Upper lobe of left lung (tissue), 6 donors: ENCODE measurements around the gene CDKAL1. TPM values are rescaled to one million over a fixed set of nuclear protein-coding genes. Genes with fewer than 3 reads are reported as not detected.

ENCODE experiments used
- ATAC-seq, 2 donors: fragments of 200-7000 bp; cut with Tn5 transposase; one replicate each; pipeline ENCODE4 v1.9.1; 2022; ENCODE audit warnings: mild to moderate bottlenecking in 2 of 2, moderate library complexity in 2 of 2; ENCODE audit not compliant: low FRiP score in 2 of 2
- DNase-seq, 2 donors: peaks; one replicate each; pipeline ENCODE4 v3.0.0-alpha.2; 2019 to 2020
- H3K27ac ChIP-seq, 4 donors: fragments of 200-600 bp; sonication (generic); one replicate each; pipeline ENCODE4 v1.5.1; 2016 to 2019
- H3K27me3 ChIP-seq, 4 donors: fragments of 200-600 bp; sonication (generic); one replicate each; pipeline ENCODE4 v1.5.1; 2017 to 2019
- H3K36me3 ChIP-seq, 4 donors: fragments of 200-600 bp; sonication (generic); one replicate each; pipeline ENCODE4 v1.5.1; 2016 to 2019
- H3K4me1 ChIP-seq, 4 donors: fragments of 200-600 bp; sonication (generic); one replicate each; pipeline ENCODE4 v1.5.1; 2018 to 2019
- H3K4me3 ChIP-seq, 4 donors: fragments of 200-600 bp; sonication (generic); one replicate each; pipeline ENCODE4 v1.5.1; 2017 to 2019; ENCODE audit warnings: mild to moderate bottlenecking in 2 of 4, moderate library complexity in 1 of 4
- H3K9me3 ChIP-seq, 4 donors: fragments of 200-600 bp; sonication (generic); one replicate each; pipeline ENCODE4 v1.5.1; 2018 to 2019
- CTCF ChIP-seq, 6 experiments: fragments of 450-650 bp in 4 of 6; fragments of 200-600 bp in 2 of 6; sonication (generic) in 2 of 6; IDR thresholded peaks; one replicate each; pipeline ENCODE4 v1.5.1; 2016 to 2019; ENCODE audit warnings: antibody characterized with exemption in 6 of 6
- EP300 ChIP-seq, 4 donors: sonication (generic); formaldehyde crosslinking; IDR thresholded peaks; one replicate each; pipeline ENCODE4 v1.5.1; 2017; ENCODE audit warnings: antibody characterized with exemption in 4 of 4, control low read depth in 2 of 4
- POLR2A ChIP-seq, 4 donors: fragments of 450-650 bp; IDR thresholded peaks; one replicate each; pipeline ENCODE4 v1.5.1; 2016 to 2017; ENCODE audit warnings: antibody characterized with exemption in 4 of 4, mild to moderate bottlenecking in 2 of 4
- POLR2AphosphoS5 ChIP-seq, 2 donors: sonication (generic); formaldehyde crosslinking; IDR thresholded peaks; one replicate each; pipeline ENCODE4 v1.5.1; 2017; ENCODE audit warnings: antibody characterized with exemption in 2 of 2
- WGBS, 2 donors: methylation state at CpG; one replicate each; pipeline ENCODE4 v1.1.5; 2017 to 2018; 5-methylcytosine and 5-hydroxymethylcytosine counted together
- total RNA-seq, 6 donors: library from RNA; depleted of rRNA in 4 of 6; stranded (reverse); fragments of >200 nt in 4 of 6; gene quantifications; one replicate each; pipeline versions ENCODE4 v1.1.0 to v1.2.1, GENCODE V29; 2016 to 2021
- donor health status: DM: no; HTN: no; CAD: no; lungs with moderate emphysema.
- donor health status: DM: no; HTN: yes; CAD: no; lungs with severe emphysema.

CDKAL1 gene
- total RNA-seq, 6 donors from 2014 or later, result 9.4 to 22.6 (median 13.8) TPM

DNA sequence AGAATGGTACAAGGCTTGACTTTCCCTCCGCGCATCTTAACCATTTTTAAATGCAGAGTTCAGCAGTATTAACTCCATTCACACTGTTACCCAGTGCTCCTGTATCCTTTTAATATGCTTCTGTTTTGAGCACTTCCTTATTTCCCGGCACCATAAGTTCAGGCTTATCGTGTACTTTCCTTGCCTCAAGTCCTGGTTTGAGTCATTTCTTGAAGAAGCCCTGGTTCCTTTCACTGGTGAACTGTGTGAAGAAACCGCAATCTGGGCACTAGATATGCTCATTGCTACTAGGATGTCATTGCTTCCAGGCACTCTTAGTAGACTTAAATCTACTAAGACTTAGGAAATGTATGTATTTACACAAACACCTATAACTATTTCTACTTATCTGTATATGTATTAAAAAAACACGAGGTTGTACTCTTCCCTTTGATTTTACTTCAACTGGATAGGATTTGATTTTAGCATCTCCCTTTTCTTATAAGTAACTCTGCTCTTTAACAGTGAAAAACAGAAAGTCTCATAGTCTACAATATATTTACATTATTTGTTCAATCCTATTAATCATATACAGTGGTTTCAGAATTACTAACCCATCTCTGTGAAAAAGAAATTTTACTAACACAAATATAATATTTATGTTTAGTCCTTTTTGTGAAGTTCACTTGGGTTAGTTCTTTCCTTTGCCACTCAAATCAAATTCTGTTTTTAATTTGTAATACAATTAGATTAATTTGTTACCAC, 135.5 kb downstream of the CDKAL1 start:
- Histone ChIP-seq H3K27ac (no peak overlapping the region), H3K4me3 (no peak overlapping the region), H3K36me3 (no peaks in the 10 kb centered on the region), H3K27me3 (no peaks in the 10 kb centered on the region), H3K9me3 (no peaks in the 10 kb centered on the region), H3K4me1 (peaks cover 0 to 6% (median 2%) of the 10 kb centered on the region in 4 donors)
- TF ChIP-seq POLR2A (IDR thresholded peaks at IDR 0.05) (no peak), CTCF (IDR thresholded peaks at IDR 0.05) (no peak), POLR2AphosphoS5 (IDR thresholded peaks at IDR 0.05) (no peak), EP300 (IDR thresholded peaks at IDR 0.05) (no peak)
- DNase-seq (no peak), ATAC-seq (no peak)
- WGBS, 2 donors, result 80 to 86% methylated on average over 6 of the region's 6 CpGs

GRCh38 chr6:20670750-20671149, 136.5 kb downstream of the CDKAL1 start:
- 94 to 97% methylated on average over 2 of the region's 2 CpGs for WGBS, 2 donors
- no peak for ATAC-seq
- Histone ChIP-seq H3K4me1 (peaks cover 0 to 6% (median 2%) of the 10 kb centered on the region in 4 donors), H3K36me3 (no peaks in the 10 kb centered on the region), H3K27me3 (no peaks in the 10 kb centered on the region), H3K9me3 (no peaks in the 10 kb centered on the region), H3K4me3 (no peak overlapping the region), H3K27ac (no peak overlapping the region)
- no peak for DNase-seq
- TF ChIP-seq EP300 (IDR thresholded peaks at IDR 0.05), result no peak
- TF ChIP-seq POLR2AphosphoS5 (IDR thresholded peaks at IDR 0.05), result no peak
- no peak for TF ChIP-seq CTCF (IDR thresholded peaks at IDR 0.05)
- no peak for TF ChIP-seq POLR2A (IDR thresholded peaks at IDR 0.05)

GRCh38 chr6:20672038-20672437, 137.8 kb downstream of the CDKAL1 start:
- H3K27ac ChIP-seq, result no peak overlapping the region
- ATAC-seq, result no peak
- H3K4me3 ChIP-seq, result no peak overlapping the region
- no peaks in the 10 kb centered on the region for H3K9me3 ChIP-seq
- no peaks in the 10 kb centered on the region for H3K27me3 ChIP-seq
- H3K36me3 ChIP-seq, result no peaks in the 10 kb centered on the region
- peaks cover 0 to 6% (median 2%) of the 10 kb centered on the region in 4 donors for H3K4me1 ChIP-seq
- DNase-seq, result no peak
- 83% methylated on average over 2 of the region's 2 CpGs for WGBS, 2 donors
- no peak for TF ChIP-seq POLR2AphosphoS5 (IDR thresholded peaks at IDR 0.05)
- TF ChIP-seq CTCF (IDR thresholded peaks at IDR 0.05), result no peak
- TF ChIP-seq POLR2A (IDR thresholded peaks at IDR 0.05), result no peak
- no peak for TF ChIP-seq EP300 (IDR thresholded peaks at IDR 0.05)

GRCh38 chr6:20673458-20673857, 139.2 kb downstream of the CDKAL1 start:
- H3K27me3 ChIP-seq, result no peaks in the 10 kb centered on the region
- H3K27ac ChIP-seq, result no peak overlapping the region
- H3K4me3 ChIP-seq, result no peak overlapping the region
- H3K36me3 ChIP-seq, result no peaks in the 10 kb centered on the region
- no peaks in the 10 kb centered on the region for H3K9me3 ChIP-seq
- DNase-seq (no peak), ATAC-seq (no peak)
- WGBS, 2 donors, result 97 to 98% methylated on average over 4 of the region's 4 CpGs
- H3K4me1 ChIP-seq, result peaks cover 0 to 2% (median 0%) of the 10 kb centered on the region in 4 donors
- TF ChIP-seq POLR2A (IDR thresholded peaks at IDR 0.05) (no peak), POLR2AphosphoS5 (IDR thresholded peaks at IDR 0.05) (no peak), CTCF (IDR thresholded peaks at IDR 0.05) (no peak), EP300 (IDR thresholded peaks at IDR 0.05) (no peak)

- Histone ChIP-seq H3K36me3 (no peaks in the 10 kb centered on the region), H3K27ac (no peak overlapping the region), H3K9me3 (no peaks in the 10 kb centered on the region), H3K4me3 (no peak overlapping the region), H3K27me3 (no peaks in the 10 kb centered on the region), H3K4me1 (no peaks in the 10 kb centered on the region)
- no peak for TF ChIP-seq POLR2AphosphoS5 (IDR thresholded peaks at IDR 0.05)
- TF ChIP-seq POLR2A (IDR thresholded peaks at IDR 0.05), result no peak
- no peak for TF ChIP-seq CTCF (IDR thresholded peaks at IDR 0.05)
- no peak for TF ChIP-seq EP300 (IDR thresholded peaks at IDR 0.05)
- WGBS, 2 donors, result 59 to 65% methylated on average over 1 of the region's 1 CpG
- ATAC-seq (no peak), DNase-seq (no peak)
These were observed 140.4 kb downstream of the CDKAL1 start for GRCh38 chr6:20674664-20675063.
